ENCODE data around the gene RRH. TPM values are rescaled to one million over a fixed set of nuclear protein-coding genes. Genes with fewer than 3 reads are reported as not detected.

RRH gene
- total RNA-seq, 6 experiments from 2014 or later, result 0.18 to 0.25 TPM; not detected in 4

DNA sequence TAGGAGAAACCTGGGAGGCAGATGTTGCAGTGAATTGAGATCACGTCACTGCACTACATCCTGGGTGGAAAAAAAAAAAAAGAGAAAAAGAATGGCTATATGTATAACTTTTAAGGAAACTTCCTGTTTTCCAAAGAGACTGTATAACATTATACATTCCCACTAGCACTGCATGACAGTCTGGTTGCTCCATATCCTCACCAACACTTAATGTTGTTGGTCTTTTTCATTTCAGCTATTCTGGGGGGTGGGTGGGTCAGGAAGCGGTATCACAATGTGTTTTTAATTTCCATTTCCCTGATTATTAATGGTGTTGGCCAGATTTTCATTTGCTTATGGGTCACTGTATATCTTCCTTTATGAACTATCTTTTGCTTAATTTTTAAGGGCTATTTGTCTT, 33.5 kb downstream of the RRH start:
- 100% methylated on average over 2 of the region's 2 CpGs for WGBS (ENCODE audit: insufficient coverage, low coverage, low lambda C conversion rate, missing lambda C conversion rate)
- DNase-seq, result no peak
- H3K4me3 ChIP-seq, result no peak overlapping the region
- no peaks in the 10 kb centered on the region for H3K27me3 ChIP-seq
- H3K9me3 ChIP-seq, result no peaks in the 10 kb centered on the region
- TF ChIP-seq, protein P1, sequence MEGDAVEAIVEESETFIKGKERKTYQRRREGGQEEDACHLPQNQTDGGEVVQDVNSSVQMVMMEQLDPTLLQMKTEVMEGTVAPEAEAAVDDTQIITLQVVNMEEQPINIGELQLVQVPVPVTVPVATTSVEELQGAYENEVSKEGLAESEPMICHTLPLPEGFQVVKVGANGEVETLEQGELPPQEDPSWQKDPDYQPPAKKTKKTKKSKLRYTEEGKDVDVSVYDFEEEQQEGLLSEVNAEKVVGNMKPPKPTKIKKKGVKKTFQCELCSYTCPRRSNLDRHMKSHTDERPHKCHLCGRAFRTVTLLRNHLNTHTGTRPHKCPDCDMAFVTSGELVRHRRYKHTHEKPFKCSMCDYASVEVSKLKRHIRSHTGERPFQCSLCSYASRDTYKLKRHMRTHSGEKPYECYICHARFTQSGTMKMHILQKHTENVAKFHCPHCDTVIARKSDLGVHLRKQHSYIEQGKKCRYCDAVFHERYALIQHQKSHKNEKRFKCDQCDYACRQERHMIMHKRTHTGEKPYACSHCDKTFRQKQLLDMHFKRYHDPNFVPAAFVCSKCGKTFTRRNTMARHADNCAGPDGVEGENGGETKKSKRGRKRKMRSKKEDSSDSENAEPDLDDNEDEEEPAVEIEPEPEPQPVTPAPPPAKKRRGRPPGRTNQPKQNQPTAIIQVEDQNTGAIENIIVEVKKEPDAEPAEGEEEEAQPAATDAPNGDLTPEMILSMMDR (IDR thresholded peaks at IDR 0.05), result no peak
- intact Hi-C loops (cut with DNase I), result no loop called here
- no peak overlapping the region for H3K27ac ChIP-seq
- no peaks in the 10 kb centered on the region for H3K36me3 ChIP-seq
- peaks cover 0 to 21% (median 4%) of the 10 kb centered on the region in 4 donors for H3K4me1 ChIP-seq
- ATAC-seq, result no peak

- Histone ChIP-seq H3K27ac (no peak overlapping the region), H3K4me1 (peaks cover 0 to 21% (median 4%) of the 10 kb centered on the region in 4 donors), H3K4me3 (no peak overlapping the region), H3K9me3 (no peaks in the 10 kb centered on the region), H3K27me3 (no peaks in the 10 kb centered on the region), H3K36me3 (no peaks in the 10 kb centered on the region)
- TF ChIP-seq, protein P1 (IDR thresholded peaks at IDR 0.05), result no peak
- TF ChIP-seq POLR2A (IDR thresholded peaks at IDR 0.05), result no peak
- WGBS (ENCODE audit: insufficient coverage, low coverage, low lambda C conversion rate, missing lambda C conversion rate), result 75% methylated on average over 3 of the region's 3 CpGs
- ATAC-seq (no peak), DNase-seq (no peak)
- intact Hi-C loops (cut with DNase I), result no loop called here
These were observed 34.2 kb downstream of the RRH start for GRCh38 chr4:109861916-109862511.

DNA sequence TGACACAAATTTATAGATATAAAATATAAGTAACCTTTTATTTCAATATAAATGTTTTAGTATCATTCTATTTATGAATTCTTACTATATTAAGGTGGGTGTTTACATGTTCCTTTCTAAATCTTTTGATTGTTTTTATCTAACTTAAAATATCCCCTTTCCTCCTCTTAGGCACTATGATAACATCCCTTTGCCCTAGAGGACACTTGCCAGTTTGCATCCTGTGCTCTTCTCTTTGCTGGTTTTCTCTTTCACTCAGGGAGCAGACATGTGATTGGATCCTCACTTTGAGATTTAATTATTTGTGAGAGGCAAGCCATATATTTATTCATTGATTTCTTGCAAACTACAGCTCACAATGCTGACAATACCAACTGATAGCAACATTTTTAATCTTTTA, 36.4 kb downstream of the RRH start:
- ATAC-seq, result peak in 1 of 4 donors; percentile 43
- Histone ChIP-seq H3K27me3 (no peaks in the 10 kb centered on the region), H3K4me1 (peaks cover 0 to 18% (median 4%) of the 10 kb centered on the region in 4 donors), H3K27ac (no peak overlapping the region), H3K9me3 (no peaks in the 10 kb centered on the region), H3K36me3 (no peaks in the 10 kb centered on the region), H3K4me3 (no peak overlapping the region)
- intact Hi-C loops (cut with DNase I), result no loop called here
- TF ChIP-seq, protein P1 (IDR thresholded peaks at IDR 0.05), result no peak
- TF ChIP-seq POLR2A (IDR thresholded peaks at IDR 0.05), result no peak
- no peak for DNase-seq

GRCh38 chr4:109870061-109870460, 42.3 kb downstream of the RRH start:
- H3K4me1 ChIP-seq, result peaks cover 0 to 7% (median 0%) of the 10 kb centered on the region in 4 donors

More at GRCh38 chr4:109870061-109870460, 42.3 kb downstream of the RRH start:
- Histone ChIP-seq H3K9me3 (no peaks in the 10 kb centered on the region), H3K27ac (no peak overlapping the region), H3K36me3 (no peaks in the 10 kb centered on the region), H3K4me3 (no peak overlapping the region), H3K27me3 (no peaks in the 10 kb centered on the region)
- TF ChIP-seq, protein P1 (IDR thresholded peaks at IDR 0.05), result no peak
- TF ChIP-seq POLR2A (IDR thresholded peaks at IDR 0.05), result no peak
- intact Hi-C loops (cut with DNase I), result no loop called here
- ATAC-seq (no peak), DNase-seq (no peak)
- WGBS (ENCODE audit: insufficient coverage, low coverage, low lambda C conversion rate, missing lambda C conversion rate), result 89% methylated on average over 4 of the region's 5 CpGs

Data from right lobe of liver (tissue), 6 donors.